Gastrocnemius medialis (tissue), 4 donors: Measurements from ENCODE around the gene BARX2.
"Not testable (repeated sequence)": the region's sequence is repeated elsewhere in the genome, so short reads cannot be mapped to it uniquely, and the experiment has no call there.

ENCODE experiments used
- CTCF ChIP-seq, 5 experiments: fragments of 450-650 bp in 3 of 5; fragments of 200-600 bp in 2 of 5; sonication (generic) in 2 of 5; IDR thresholded peaks in 4 of 5; conservative IDR thresholded peaks in 1 of 5; 1 replicate in 4 of 5; 2 replicates in 1 of 5; pipeline ENCODE4 v1.5.1; 2016 to 2019; ENCODE audit warnings: antibody characterized with exemption in 5 of 5, mild to moderate bottlenecking in 3 of 5, moderate library complexity in 3 of 5
- POLR2A ChIP-seq, 2 donors: fragments of 450-650 bp; IDR thresholded peaks; one replicate each; pipeline ENCODE4 v1.6.1; 2017; ENCODE audit warnings: antibody characterized with exemption in 2 of 2, mild to moderate bottlenecking in 2 of 2, moderate library complexity in 2 of 2

- not testable (repeated sequence) for TF ChIP-seq CTCF (IDR thresholded peaks at IDR 0.05 in 4 of 5, conservative IDR thresholded peaks at IDR 0.05 in 1 of 5); POLR2A (IDR thresholded peaks at IDR 0.05)
Observed at GRCh38 chr11:129344301-129344940, 31.2 kb upstream of the BARX2 start.
